IPS-20b (cell line): ENCODE measurements around the gene TBC1D5.

ENCODE experiments used
- H3K27ac ChIP-seq: one replicate; pipeline ENCODE4 v1.5.1; 2013; ENCODE audit warnings: low read length
- H3K27me3 ChIP-seq: 2 replicates; pipeline ENCODE4 v1.6.1; 2013; ENCODE audit warnings: mild to moderate bottlenecking, low read length, inconsistent platforms; ENCODE audit not compliant: insufficient read depth
- H3K36me3 ChIP-seq: 2 replicates; pipeline ENCODE4 v1.6.1; 2013; ENCODE audit warnings: low read depth, mild to moderate bottlenecking, inconsistent platforms, low read length, moderate library complexity; ENCODE audit not compliant: insufficient read depth
- H3K4me1 ChIP-seq: 2 replicates; pipeline ENCODE4 v1.6.1; 2013; ENCODE audit warnings: mild to moderate bottlenecking, control low read depth, inconsistent platforms, low read length, moderate library complexity; ENCODE audit not compliant: insufficient read depth
- H3K4me3 ChIP-seq: 2 replicates; pipeline ENCODE4 v1.5.1; 2013; ENCODE audit warnings: mild to moderate bottlenecking, low read length, inconsistent platforms
- H3K9ac ChIP-seq: 2 replicates; pipeline ENCODE4 v1.6.1; 2013; ENCODE audit warnings: low read depth, mild to moderate bottlenecking, inconsistent platforms, low read length, moderate library complexity
- H3K9me3 ChIP-seq: 2 replicates; pipeline ENCODE4 v1.6.1; 2013; ENCODE audit warnings: mild to moderate bottlenecking, low read depth, low read length, inconsistent platforms; ENCODE audit not compliant: insufficient read depth

TBC1D5 gene

GRCh38 chr3:17190353-17191078, 551.9 kb downstream of the TBC1D5 start:
- Histone ChIP-seq H3K36me3 (no peaks in the 10 kb centered on the region), H3K4me1 (peaks cover 17% of the 10 kb centered on the region; the same call in 1 of the 2 replicates), H3K27ac (no peak overlapping the region), H3K9ac (no peak overlapping the region), H3K4me3 (no peak overlapping the region), H3K27me3 (no peaks in the 10 kb centered on the region), H3K9me3 (no peaks in the 10 kb centered on the region)

- Histone ChIP-seq H3K36me3 (no peaks in the 10 kb centered on the region), H3K4me3 (no peak overlapping the region), H3K4me1 (peaks cover 12% of the 10 kb centered on the region), H3K27me3 (no peaks in the 10 kb centered on the region), H3K9ac (no peak overlapping the region), H3K9me3 (no peaks in the 10 kb centered on the region), H3K27ac (no peak overlapping the region)
Observed at GRCh38 chr3:17188378-17188777, 554.1 kb downstream of the TBC1D5 start.

- Histone ChIP-seq H3K36me3 (no peaks in the 10 kb centered on the region), H3K27me3 (no peaks in the 10 kb centered on the region), H3K4me3 (no peak overlapping the region), H3K9ac (no peak overlapping the region), H3K27ac (no peak overlapping the region), H3K4me1 (peaks cover 10% of the 10 kb centered on the region), H3K9me3 (no peaks in the 10 kb centered on the region)
Observed at GRCh38 chr3:17187589-17188184, 554.7 kb downstream of the TBC1D5 start.

- H3K9ac ChIP-seq: no peak overlapping the region
- H3K4me3 ChIP-seq: no peak overlapping the region
- no peaks in the 10 kb centered on the region for H3K27me3 ChIP-seq
- no peaks in the 10 kb centered on the region for H3K9me3 ChIP-seq
- no peaks in the 10 kb centered on the region for H3K36me3 ChIP-seq
- H3K4me1 ChIP-seq: peaks cover 7% of the 10 kb centered on the region
- H3K27ac ChIP-seq: no peak overlapping the region
Observed at GRCh38 chr3:17183951-17184550, 558.4 kb downstream of the TBC1D5 start.

GRCh38 chr3:17182166-17182565, 560.3 kb downstream of the TBC1D5 start:
- H3K27ac ChIP-seq: no peak overlapping the region
- H3K27me3 ChIP-seq: no peaks in the 10 kb centered on the region
- no peaks in the 10 kb centered on the region for H3K36me3 ChIP-seq
- H3K4me1 ChIP-seq: no peaks in the 10 kb centered on the region; the same call in 1 of the 2 replicates
- no peaks in the 10 kb centered on the region for H3K9me3 ChIP-seq
- H3K4me3 ChIP-seq: no peak overlapping the region
- no peak overlapping the region for H3K9ac ChIP-seq

GRCh38 chr3:17181413-17181907, 561.0 kb downstream of the TBC1D5 start:
- no peaks in the 10 kb centered on the region for H3K36me3 ChIP-seq
- no peak overlapping the region for H3K9ac ChIP-seq
- no peak overlapping the region for H3K27ac ChIP-seq
- H3K4me1 ChIP-seq: no peaks in the 10 kb centered on the region; the same call in 1 of the 2 replicates
- no peak overlapping the region for H3K4me3 ChIP-seq
- no peaks in the 10 kb centered on the region for H3K9me3 ChIP-seq
- H3K27me3 ChIP-seq: no peaks in the 10 kb centered on the region

GRCh38 chr3:17179381-17180205, 562.8 kb downstream of the TBC1D5 start:
- H3K36me3 ChIP-seq: no peaks in the 10 kb centered on the region
- no peaks in the 10 kb centered on the region; the same call in 1 of the 2 replicates for H3K4me1 ChIP-seq
- no peak overlapping the region for H3K4me3 ChIP-seq
- no peak overlapping the region for H3K27ac ChIP-seq
- no peaks in the 10 kb centered on the region for H3K9me3 ChIP-seq
- no peaks in the 10 kb centered on the region for H3K27me3 ChIP-seq
- H3K9ac ChIP-seq: no peak overlapping the region

- no peaks in the 10 kb centered on the region for H3K9me3 ChIP-seq
- no peak overlapping the region for H3K4me3 ChIP-seq
- H3K36me3 ChIP-seq: no peaks in the 10 kb centered on the region
- no peaks in the 10 kb centered on the region for H3K27me3 ChIP-seq
- H3K4me1 ChIP-seq: no peaks in the 10 kb centered on the region
- no peak overlapping the region for H3K9ac ChIP-seq
- no peak overlapping the region for H3K27ac ChIP-seq
Observed at GRCh38 chr3:17176757-17177156, 565.7 kb downstream of the TBC1D5 start.

- H3K4me1 ChIP-seq: no peaks in the 10 kb centered on the region
- H3K36me3 ChIP-seq: no peaks in the 10 kb centered on the region
- H3K27me3 ChIP-seq: no peaks in the 10 kb centered on the region
- no peak overlapping the region for H3K27ac ChIP-seq
- no peak overlapping the region for H3K9ac ChIP-seq
- H3K9me3 ChIP-seq: no peaks in the 10 kb centered on the region
- no peak overlapping the region for H3K4me3 ChIP-seq
Observed at GRCh38 chr3:17175187-17175807, 567.1 kb downstream of the TBC1D5 start.

GRCh38 chr3:17166369-17166768, 576.1 kb downstream of the TBC1D5 start:
- H3K9ac ChIP-seq: no peak overlapping the region
- no peak overlapping the region for H3K4me3 ChIP-seq
- no peaks in the 10 kb centered on the region for H3K27me3 ChIP-seq
- H3K9me3 ChIP-seq: no peaks in the 10 kb centered on the region
- no peaks in the 10 kb centered on the region for H3K36me3 ChIP-seq
- H3K27ac ChIP-seq: no peak overlapping the region
- no peaks in the 10 kb centered on the region for H3K4me1 ChIP-seq

GRCh38 chr3:17162116-17162515, 580.3 kb downstream of the TBC1D5 start:
- no peaks in the 10 kb centered on the region for H3K36me3 ChIP-seq

More at GRCh38 chr3:17162116-17162515, 580.3 kb downstream of the TBC1D5 start:
- H3K4me1 ChIP-seq: no peaks in the 10 kb centered on the region
- no peaks in the 10 kb centered on the region for H3K9me3 ChIP-seq
- no peak overlapping the region for H3K4me3 ChIP-seq
- no peak overlapping the region for H3K27ac ChIP-seq
- H3K27me3 ChIP-seq: no peaks in the 10 kb centered on the region
- H3K9ac ChIP-seq: no peak overlapping the region
